GM18907 (cell line): ENCODE results near the gene PIGK.

ENCODE experiments used
- ATAC-seq: cut with Tn5 transposase; IDR thresholded peaks from one replicate; pipeline ENCODE4 v1.9.1; 2021; ENCODE audit warnings: mild to moderate bottlenecking, moderate library complexity; ENCODE audit not compliant: unreplicated experiment

PIGK gene

GRCh38 chr1:77103486-77103885 lies 115.7 kb downstream of the PIGK start:
- ATAC-seq = no peak

- ATAC-seq = no peak
Measured at GRCh38 chr1:77100875-77101274, 118.4 kb downstream of the PIGK start.

GRCh38 chr1:77096496-77097255 lies 122.6 kb downstream of the PIGK start:
- no peak for ATAC-seq

- ATAC-seq = no peak
Measured at GRCh38 chr1:77095236-77095635, 124.0 kb downstream of the PIGK start.

- ATAC-seq = no peak
Measured at GRCh38 chr1:77089756-77090155, 129.5 kb downstream of the PIGK start.

- no peak for ATAC-seq
Measured at GRCh38 chr1:77085109-77085508, 134.1 kb downstream of the PIGK start.

GRCh38 chr1:77084457-77084856 lies 134.8 kb downstream of the PIGK start:
- ATAC-seq = no peak

- ATAC-seq = no peak
Measured at GRCh38 chr1:77081834-77082233, 137.4 kb downstream of the PIGK start.

- no peak for ATAC-seq
Measured at GRCh38 chr1:77076759-77077158, 142.5 kb downstream of the PIGK start.

GRCh38 chr1:77068013-77068412 lies 151.2 kb downstream of the PIGK start:
- no peak for ATAC-seq

GRCh38 chr1:77065693-77066342 lies 153.4 kb downstream of the PIGK start:
- ATAC-seq = no peak

- ATAC-seq = no peak
Measured at GRCh38 chr1:77064246-77064645, 155.0 kb downstream of the PIGK start.

GRCh38 chr1:77063118-77063517 lies 156.1 kb downstream of the PIGK start:
- no peak for ATAC-seq

GRCh38 chr1:77061162-77061561 lies 158.1 kb downstream of the PIGK start:
- ATAC-seq = no peak

- no peak for ATAC-seq
Measured at GRCh38 chr1:77060000-77060399, 159.2 kb downstream of the PIGK start.

- no peak for ATAC-seq
Measured at GRCh38 chr1:77057994-77058585, 161.1 kb downstream of the PIGK start.

GRCh38 chr1:77056525-77056924 lies 162.7 kb downstream of the PIGK start:
- ATAC-seq = no peak

GRCh38 chr1:77051425-77051824 lies 167.8 kb downstream of the PIGK start:
- ATAC-seq = no peak

- no peak for ATAC-seq
Measured at GRCh38 chr1:77048615-77049005, 170.6 kb downstream of the PIGK start.

- ATAC-seq = no peak
Measured at GRCh38 chr1:77047978-77048614, 171.1 kb downstream of the PIGK start.

- no peak for ATAC-seq
Measured at GRCh38 chr1:77047575-77047974, 171.7 kb downstream of the PIGK start.
